A673 (cell line): ENCODE results near the gene DNAH2.

Experiments
- CTCF ChIP-seq: fragments of 300-800, 200-600 bp; sonication (generic); conservative IDR thresholded peaks from 2 replicates; pipeline ENCODE4 v1.5.1; 2017; ENCODE audit warnings: low read depth, mild to moderate bottlenecking, antibody characterized with exemption, low read length, moderate library complexity, mixed read lengths
- EZH2 ChIP-seq: fragments of 200-600 bp; sonication (generic); IDR thresholded peaks from 2 replicates; pipeline ENCODE4 v1.6.1; 2017; ENCODE audit warnings: borderline replicate concordance, low read depth, mild to moderate bottlenecking, mixed read lengths, antibody characterized with exemption, low read length; ENCODE audit not compliant: poor library complexity, severe bottlenecking

DNA sequence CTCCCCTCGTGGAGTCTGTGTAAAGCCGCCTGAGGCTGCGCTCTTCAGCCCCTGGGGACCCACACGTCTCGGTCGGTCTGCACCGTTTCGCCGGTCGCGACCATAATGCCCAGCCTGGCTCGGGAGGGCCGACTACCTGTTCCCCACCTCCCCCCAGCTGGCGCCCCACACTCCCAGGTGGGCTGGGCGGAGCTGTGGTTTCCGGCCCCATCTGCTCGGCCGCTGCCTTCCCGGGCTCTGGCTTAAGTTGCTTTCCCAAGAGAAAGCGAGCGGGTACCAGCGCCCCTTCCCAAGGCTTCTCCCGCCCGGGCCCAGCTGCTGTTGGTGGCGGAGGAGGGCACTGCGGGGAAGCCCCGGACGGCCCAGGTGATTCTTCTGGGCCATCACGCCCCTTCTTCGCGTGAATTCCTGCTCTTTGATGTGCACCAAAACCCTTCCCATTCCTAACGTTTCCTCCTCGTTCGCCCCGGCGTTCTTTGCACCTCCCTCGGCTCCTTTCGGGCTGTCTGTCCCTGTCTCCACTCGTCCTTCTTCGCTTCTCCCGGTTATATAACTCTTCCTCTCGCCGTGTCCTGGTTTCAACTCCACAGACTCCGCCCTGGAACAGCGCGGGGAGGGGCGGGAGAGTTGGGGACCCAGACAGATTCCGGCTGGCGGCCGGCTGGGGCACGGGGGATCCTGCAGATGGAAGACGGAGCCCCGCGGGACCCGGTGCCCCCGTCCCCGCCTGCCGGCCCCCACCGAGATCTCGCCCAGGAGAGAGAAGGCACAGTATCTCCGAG lies 118.5 kb downstream of the DNAH2 start:
- TF ChIP-seq CTCF (no peak), EZH2 (no peak)
